Kidney (tissue), 14 donors: Measurements from ENCODE around the gene HDAC9. TPM values are rescaled to one million over a fixed set of nuclear protein-coding genes. Genes with fewer than 3 reads are reported as not detected.
A peak's percentile ranks its signal among the peaks of the same experiment; 100 is the strongest.

Source experiments
- DNase-seq, 5 donors: peaks; one replicate each; pipeline ENCODE4 v3.0.0-alpha.2; 2013 to 2020
- FAIRE-seq: peaks from 2 replicates; lab custom pipeline; 2012; peaks lifted over from hg19 to GRCh38; lab: Jason Lieb, UNC
- H3K27ac ChIP-seq, 2 donors: one replicate each; pipeline ENCODE4 v1.7.0; 2013; ENCODE audit warnings: low read depth in 2 of 2, low read length in 2 of 2, inconsistent platforms in 1 of 2
- H3K27me3 ChIP-seq: one replicate; pipeline ENCODE4 v1.7.1; 2013; ENCODE audit warnings: low read length, inconsistent platforms; ENCODE audit not compliant: control insufficient read depth, insufficient read depth
- H3K36me3 ChIP-seq, 3 donors: one replicate each; pipeline versions ENCODE4 v1.7.0 to v1.7.1; 2013; ENCODE audit warnings: low read length in 3 of 3, control low read depth in 1 of 3, inconsistent platforms in 1 of 3; ENCODE audit not compliant: insufficient read depth in 3 of 3, control insufficient read depth in 2 of 3
- H3K4me1 ChIP-seq, 3 donors: one replicate each; pipeline versions ENCODE4 v1.7.0 to v1.7.1; 2013; ENCODE audit warnings: low read length in 3 of 3, inconsistent platforms in 1 of 3, low read depth in 1 of 3; ENCODE audit not compliant: control insufficient read depth in 2 of 3, insufficient read depth in 2 of 3
- H3K4me3 ChIP-seq, 3 donors: one replicate each; pipeline versions ENCODE4 v1.7.0 to v1.8.1; 2013; ENCODE audit warnings: low read length in 3 of 3, control low read depth in 1 of 3, inconsistent platforms in 1 of 3
- H3K9ac ChIP-seq, 3 donors: one replicate each; pipeline versions ENCODE4 v1.7.0 to v1.7.1; 2013; ENCODE audit warnings: low read length in 3 of 3, control low read depth in 1 of 3, inconsistent platforms in 1 of 3
- H3K9me3 ChIP-seq, 3 donors: one replicate each; pipeline versions ENCODE4 v1.7.0 to v1.7.1; 2013; ENCODE audit warnings: low read length in 3 of 3, control low read depth in 1 of 3, inconsistent platforms in 1 of 3; ENCODE audit not compliant: control insufficient read depth in 2 of 3, insufficient read depth in 1 of 3
- CTCF ChIP-seq: IDR thresholded peaks from 3 replicates; pipeline ENCODE4 v1.5.1; 2012; ENCODE audit warnings: mild to moderate bottlenecking, moderate library complexity, borderline replicate concordance; ENCODE audit not compliant: insufficient read depth; ENCODE audit errors: extremely low read depth
- intact Hi-C: fragments of 100-400 bp; cut with DNase I; formaldehyde crosslinking; loops from one replicate; pipeline ENCODE4 v1.11.1; 2022
- polyA plus RNA-seq: library from polyadenylated mRNA; stranded (reverse); fragments of 350-450 nt; fragmentation: Illumina TruSeq; extraction: RNeasy Lipid Tissue Mini Kit (QIAGEN cat#74804); gene quantifications from one replicate; pipeline ENCODE4 v1.2.3, GENCODE V29; 2014; ENCODE audit warnings: low read depth, low replicate concordance; ENCODE audit not compliant: insufficient read depth
- total RNA-seq: library from RNA; stranded (reverse); fragmentation: NEBNext Ultra II Directional; extraction: Animal tissue kit (Norgen Biotek cat#: 25700); gene quantifications from one replicate; pipeline ENCODE4 v1.2.1, GENCODE V29; 2021
- donor health status: control.
- donor health status: control.
- donor health status: control.
- donor health status: control.
- donor health status: control.
- donor health status: DM: yes; HTN: yes; CAD: no.
- donor health status: Normal renal cell carcinoma (clear cell type).

The HDAC9 gene
- total and polyA plus RNA-seq, 2 donors from 2014 or later: 2.1 to 22.1 TPM

GRCh38 chr7:18659746-18660145, 164.2 kb downstream of the HDAC9 start:
- Histone ChIP-seq H3K9me3 (no peaks in the 10 kb centered on the region), H3K4me3 (no peak overlapping the region), H3K36me3 (no peaks in the 10 kb centered on the region), H3K27ac (no peak overlapping the region), H3K27me3 (no peaks in the 10 kb centered on the region), H3K4me1 (no peaks in the 10 kb centered on the region), H3K9ac (no peak overlapping the region)
- DNase-seq: no peak
- intact Hi-C loops: no loop called here
- no peak for FAIRE-seq
- TF ChIP-seq CTCF: no peak

GRCh38 chr7:18663321-18663720, 167.8 kb downstream of the HDAC9 start:
- no peaks in the 10 kb centered on the region for H3K4me1 ChIP-seq
- H3K36me3 ChIP-seq: no peaks in the 10 kb centered on the region
- no peak for TF ChIP-seq CTCF
- no peak overlapping the region for H3K4me3 ChIP-seq
- no peak for FAIRE-seq
- H3K9ac ChIP-seq: no peak overlapping the region
- no peaks in the 10 kb centered on the region for H3K9me3 ChIP-seq
- DNase-seq: peak in 1 of 5 donors; percentile 7
- no peaks in the 10 kb centered on the region for H3K27me3 ChIP-seq
- intact Hi-C loops: no loop called here
- H3K27ac ChIP-seq: no peak overlapping the region

GRCh38 chr7:18666107-18666728, 170.7 kb downstream of the HDAC9 start:
- H3K27me3 ChIP-seq: no peaks in the 10 kb centered on the region
- H3K9me3 ChIP-seq: no peaks in the 10 kb centered on the region
- H3K36me3 ChIP-seq: no peaks in the 10 kb centered on the region
- H3K27ac ChIP-seq: no peak overlapping the region
- no peak overlapping the region for H3K4me3 ChIP-seq
- no peaks in the 10 kb centered on the region for H3K4me1 ChIP-seq
- peak; percentile 83 for TF ChIP-seq CTCF
- intact Hi-C loops: no loop called here
- FAIRE-seq (no peak), DNase-seq (peak; percentile 64 to 85 (median 73))
- no peak overlapping the region for H3K9ac ChIP-seq

- no peak overlapping the region for H3K27ac ChIP-seq
- H3K4me3 ChIP-seq: no peak overlapping the region
- intact Hi-C loops: no loop called here
- no peaks in the 10 kb centered on the region for H3K27me3 ChIP-seq
- no peak overlapping the region for H3K9ac ChIP-seq
- no peaks in the 10 kb centered on the region for H3K4me1 ChIP-seq
- no peak for FAIRE-seq
- no peak for TF ChIP-seq CTCF
- H3K9me3 ChIP-seq: no peaks in the 10 kb centered on the region
- peak in 2 of 5 donors; percentile 13 to 70 for DNase-seq
- H3K36me3 ChIP-seq: no peaks in the 10 kb centered on the region
Observed at GRCh38 chr7:18667466-18667865, 171.9 kb downstream of the HDAC9 start.
